Sigmoid colon (tissue), 7 donors: ENCODE data around the gene PRELID3B. TPM values are rescaled to one million over a fixed set of nuclear protein-coding genes. Genes with fewer than 3 reads are reported as not detected.

Source experiments
- DNase-seq: peaks from one replicate; pipeline ENCODE4 v3.0.0-alpha.2; 2019
- H3K27ac ChIP-seq, 4 donors: fragments of 200-600 bp; sonication (generic); one replicate each; pipeline ENCODE4 v1.5.1; 2016 to 2019; ENCODE audit warnings: mild to moderate bottlenecking in 1 of 4
- H3K27me3 ChIP-seq, 3 donors: fragments of 200-600 bp; sonication (generic); one replicate each; pipeline ENCODE4 v1.5.1; 2019; ENCODE audit warnings: mild to moderate bottlenecking in 1 of 3
- H3K36me3 ChIP-seq, 4 donors: fragments of 200-600 bp; sonication (generic); one replicate each; pipeline ENCODE4 v1.5.1; 2016 to 2019
- H3K4me1 ChIP-seq, 4 donors: fragments of 200-600 bp; sonication (generic); one replicate each; pipeline ENCODE4 v1.5.1; 2017 to 2019
- H3K4me3 ChIP-seq, 4 donors: fragments of 200-600 bp; sonication (generic); one replicate each; pipeline ENCODE4 v1.5.1; 2017 to 2019; ENCODE audit warnings: mild to moderate bottlenecking in 2 of 4, moderate library complexity in 1 of 4
- H3K9me3 ChIP-seq, 4 donors: fragments of 200-600 bp in 3 of 4; sonication (generic) in 3 of 4; one replicate each; pipeline versions ENCODE4 v1.5.1 to v1.6.1; 2013 to 2019
- CTCF ChIP-seq, 4 experiments: fragments of 450-650 bp in 3 of 4; fragments of 200-600 bp in 1 of 4; IDR thresholded peaks; one replicate each; pipeline ENCODE4 v1.5.1; 2016 to 2019; ENCODE audit warnings: antibody characterized with exemption in 4 of 4, mild to moderate bottlenecking in 3 of 4, moderate library complexity in 2 of 4
- EP300 ChIP-seq, 4 donors: sonication (generic); formaldehyde crosslinking; IDR thresholded peaks; one replicate each; pipeline ENCODE4 v1.6.1; 2017; ENCODE audit warnings: antibody characterized with exemption in 4 of 4
- POLR2A ChIP-seq, 2 donors: fragments of 450-650 bp; IDR thresholded peaks; one replicate each; pipeline ENCODE4 v1.6.1; 2016; ENCODE audit warnings: antibody characterized with exemption in 2 of 2, mild to moderate bottlenecking in 2 of 2, moderate library complexity in 2 of 2
- POLR2AphosphoS5 ChIP-seq, 4 donors: sonication (generic); formaldehyde crosslinking; IDR thresholded peaks; one replicate each; pipeline ENCODE4 v1.6.1; 2017; ENCODE audit warnings: antibody characterized with exemption in 4 of 4
- WGBS, 2 donors: extraction: QIAGEN DNeasy Blood & Tissue Kit; methylation state at CpG; one replicate each; pipeline ENCODE4 v1.1.7; 2013; 5-methylcytosine and 5-hydroxymethylcytosine counted together
- intact Hi-C: fragments of 100-400 bp; cut with DNase I; formaldehyde crosslinking; loops from one replicate; pipeline ENCODE4 v1.15.1; 2023
- polyA plus RNA-seq, 3 donors: library from polyadenylated mRNA; stranded (reverse); fragments of 200-250 nt; gene quantifications; one replicate each; pipeline ENCODE4 v1.2.3, GENCODE V29; 2013
- total RNA-seq, 4 donors: library from RNA; depleted of rRNA; stranded (reverse); fragments of >200 nt; gene quantifications; one replicate each; pipeline ENCODE4 v1.1.0, GENCODE V29; 2016
- donor health status: healthy with polysubstance abuse.
- donor health status: Bipolar disorder and iron deficiency.
- donor health status: healthy.

PRELID3B gene
- total and polyA plus RNA-seq, 7 donors: 27.4 to 189 (median 43.9) TPM

- intact Hi-C loops: no loop called here
- no peak for DNase-seq
- no peak for TF ChIP-seq POLR2A (IDR thresholded peaks at IDR 0.05)
- TF ChIP-seq CTCF (IDR thresholded peaks at IDR 0.05): no peak
- no peak for TF ChIP-seq EP300 (IDR thresholded peaks at IDR 0.05)
- no peak for TF ChIP-seq POLR2AphosphoS5 (IDR thresholded peaks at IDR 0.05)
- H3K27me3 ChIP-seq: no peaks in the 10 kb centered on the region
- H3K27ac ChIP-seq: no peak overlapping the region
- WGBS, 2 donors: 68 to 75% methylated on average over 4 of the region's 4 CpGs
- H3K4me3 ChIP-seq: no peak overlapping the region
- no peaks in the 10 kb centered on the region for H3K36me3 ChIP-seq
- H3K9me3 ChIP-seq: no peaks in the 10 kb centered on the region
- H3K4me1 ChIP-seq: peaks cover 0 to 14% (median 9%) of the 10 kb centered on the region in 4 donors
These were observed 19.5 kb upstream of the PRELID3B start for GRCh38 chr20:59062081-59062480.

GRCh38 chr20:59055302-59055701 is 12.7 kb upstream of the PRELID3B start:
- Histone ChIP-seq H3K27ac (no peak overlapping the region), H3K27me3 (peaks cover 0 to 10% (median 0%) of the 10 kb centered on the region in 3 donors), H3K4me1 (no peaks in the 10 kb centered on the region), H3K36me3 (no peaks in the 10 kb centered on the region), H3K4me3 (no peak overlapping the region), H3K9me3 (no peaks in the 10 kb centered on the region)
- WGBS, 2 donors: 73 to 79% methylated on average over 7 of the region's 7 CpGs
- DNase-seq: no peak
- no peak for TF ChIP-seq POLR2AphosphoS5 (IDR thresholded peaks at IDR 0.05)
- TF ChIP-seq CTCF (IDR thresholded peaks at IDR 0.05): no peak
- no peak for TF ChIP-seq EP300 (IDR thresholded peaks at IDR 0.05)
- no peak for TF ChIP-seq POLR2A (IDR thresholded peaks at IDR 0.05)
- intact Hi-C loops: no loop called here

GRCh38 chr20:59051666-59052185 is 9.1 kb upstream of the PRELID3B start:
- intact Hi-C loops: no loop called here
- Histone ChIP-seq H3K9me3 (no peaks in the 10 kb centered on the region), H3K27ac (no peak overlapping the region), H3K36me3 (no peaks in the 10 kb centered on the region), H3K4me3 (no peak overlapping the region), H3K27me3 (peaks cover 0 to 10% (median 0%) of the 10 kb centered on the region in 3 donors), H3K4me1 (no peaks in the 10 kb centered on the region)
- 83 to 89% methylated on average over 6 of the region's 6 CpGs for WGBS, 2 donors
- TF ChIP-seq POLR2AphosphoS5 (IDR thresholded peaks at IDR 0.05) (no peak), POLR2A (IDR thresholded peaks at IDR 0.05) (no peak), CTCF (IDR thresholded peaks at IDR 0.05) (no peak), EP300 (IDR thresholded peaks at IDR 0.05) (no peak)
- DNase-seq: no peak

- TF ChIP-seq EP300 (IDR thresholded peaks at IDR 0.05): no peak
- TF ChIP-seq POLR2A (IDR thresholded peaks at IDR 0.05): no peak
- TF ChIP-seq POLR2AphosphoS5 (IDR thresholded peaks at IDR 0.05): no peak
- no peak for TF ChIP-seq CTCF (IDR thresholded peaks at IDR 0.05)
These were observed 7.9 kb upstream of the PRELID3B start for GRCh38 chr20:59050437-59050836.

GRCh38 chr20:59048681-59049030 is 6.1 kb upstream of the PRELID3B start:
- DNase-seq: no peak
- 89 to 91% methylated on average over 2 of the region's 2 CpGs for whole genome bisulfite sequencing, 2 donors
- no peak for TF ChIP-seq POLR2AphosphoS5 (IDR thresholded peaks at IDR 0.05)
- no peak for TF ChIP-seq CTCF (IDR thresholded peaks at IDR 0.05)
- no peak for TF ChIP-seq EP300 (IDR thresholded peaks at IDR 0.05)
- TF ChIP-seq POLR2A (IDR thresholded peaks at IDR 0.05): no peak
- H3K9me3 ChIP-seq: no peaks in the 10 kb centered on the region
- H3K36me3 ChIP-seq: no peaks in the 10 kb centered on the region
- intact Hi-C loops: loop anchor here (10.0 kb wide), 1 partner anchor 734 kb away; no protein-coding TSS in a partner anchor
- H3K4me1 ChIP-seq: no peaks in the 10 kb centered on the region
- H3K27me3 ChIP-seq: peaks cover 0 to 10% (median 0%) of the 10 kb centered on the region in 3 donors
- H3K4me3 ChIP-seq: no peak overlapping the region
- H3K27ac ChIP-seq: no peak overlapping the region

More at GRCh38 chr20:59050437-59050836, 7.9 kb upstream of the PRELID3B start:
- no peak for DNase-seq
- Histone ChIP-seq H3K4me3 (no peak overlapping the region), H3K4me1 (no peaks in the 10 kb centered on the region), H3K27me3 (peaks cover 0 to 10% (median 0%) of the 10 kb centered on the region in 3 donors), H3K36me3 (no peaks in the 10 kb centered on the region), H3K9me3 (no peaks in the 10 kb centered on the region), H3K27ac (no peak overlapping the region)
- 75 to 86% methylated on average over 1 of the region's 1 CpG for WGBS, 2 donors
- intact Hi-C loops: no loop called here
